Right lung (tissue), 10 donors: ENCODE measurements around the gene PCDHGA3. TPM values are rescaled to one million over a fixed set of nuclear protein-coding genes. Genes with fewer than 3 reads are reported as not detected.
"Not testable (repeated sequence)": the region's sequence is repeated elsewhere in the genome, so short reads cannot be mapped to it uniquely, and the experiment has no call there.

Source experiments
- DNase-seq, 2 donors: peaks; one replicate each; pipeline ENCODE4 v3.0.0-alpha.2; 2013
- long read RNA-seq, 8 donors: transcript quantifications; one replicate each; lab custom pipeline, GENCODE V29; 2026
- polyA plus RNA-seq, 5 donors: library from polyadenylated mRNA; unstranded; fragments of 120-200 nt; gene quantifications; one replicate each; pipeline versions ENCODE4 v1.2.1 to v1.2.3, GENCODE V29; 2013; ENCODE audit warnings: inconsistent platforms in 1 of 5, low replicate concordance in 1 of 5; ENCODE audit not compliant: insufficient read length in 5 of 5, insufficient read depth in 1 of 5

PCDHGA3 gene
- 1 to 10 TPM; 2.0 to 3.9 (median 2.8) TPM for polyA plus RNA-seq
- long read RNA-seq, donor 1, partial matches to known transcripts: 0 of 4 reads
- long read RNA-seq, donor 1, other reads (novel, unspliced or antisense): 0 of 4 reads
- long read RNA-seq, donor 2, full-length matches to known transcripts: 1 of 1 reads
- long read RNA-seq, donor 2, partial matches to known transcripts: 0 of 1 reads
- long read RNA-seq, donor 2, other reads (novel, unspliced or antisense): 0 of 1 reads
- long read RNA-seq, donor 3: 0 reads
- long read RNA-seq, donor 4, full-length matches to known transcripts: 4 of 4 reads
- long read RNA-seq, donor 4, partial matches to known transcripts: 0 of 4 reads
- long read RNA-seq, donor 4, other reads (novel, unspliced or antisense): 0 of 4 reads
- long read RNA-seq, donor 5, full-length matches to known transcripts: 4 of 4 reads
- long read RNA-seq, donor 5, partial matches to known transcripts: 0 of 4 reads
- long read RNA-seq, donor 5, other reads (novel, unspliced or antisense): 0 of 4 reads
- long read RNA-seq, donor 6, partial matches to known transcripts: 0 of 1 reads
- long read RNA-seq, donor 6, other reads (novel, unspliced or antisense): 0 of 1 reads
- long read RNA-seq, donor 7, partial matches to known transcripts: 0 of 2 reads
- long read RNA-seq, donor 7, other reads (novel, unspliced or antisense): 0 of 2 reads
- long read RNA-seq, donor 8, full-length matches to known transcripts: 2 of 2 reads
- long read RNA-seq, donor 8, partial matches to known transcripts: 0 of 2 reads
- long read RNA-seq, donor 8, other reads (novel, unspliced or antisense): 0 of 2 reads

DNA sequence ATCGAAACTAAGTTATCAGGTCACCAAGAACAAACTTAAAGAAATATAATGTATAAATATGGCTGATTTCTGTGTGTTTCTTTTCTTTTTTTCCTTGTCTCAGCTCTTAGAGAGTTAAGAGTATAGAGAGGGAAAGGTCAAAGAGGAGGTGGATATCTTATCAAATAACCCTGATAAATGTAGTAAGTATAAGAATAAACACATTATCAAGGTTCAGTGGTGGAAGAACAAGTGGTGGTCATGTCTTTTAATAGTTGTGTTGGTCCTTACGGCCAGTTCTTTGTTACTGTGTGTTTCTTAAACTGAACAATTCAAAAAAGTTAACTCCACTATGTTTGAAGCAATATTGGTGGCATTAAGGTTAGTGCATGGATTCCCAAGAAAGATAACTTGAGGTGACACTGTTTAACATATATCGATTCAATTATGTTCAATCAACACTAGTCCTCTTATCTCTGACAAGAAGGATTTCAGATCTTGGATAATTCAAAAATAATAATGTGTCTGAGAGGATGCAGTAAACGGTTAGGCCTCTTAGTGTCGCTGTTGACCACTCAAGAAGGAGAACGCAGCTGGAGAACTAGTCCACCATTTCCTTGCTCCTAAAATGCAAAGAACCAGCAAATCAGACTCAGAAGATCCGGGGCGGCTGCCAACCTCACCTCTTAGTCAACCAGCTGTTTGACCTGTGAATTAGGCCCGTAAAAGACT is at the start of gene PCDHGA3:
Gene PCDHGA3 (plus strand): TSS at position 588 of the 711 bp plus-strand sequence. CDS start 205 bp downstream, outside the sequence.
- DNase-seq: no peak

DNA sequence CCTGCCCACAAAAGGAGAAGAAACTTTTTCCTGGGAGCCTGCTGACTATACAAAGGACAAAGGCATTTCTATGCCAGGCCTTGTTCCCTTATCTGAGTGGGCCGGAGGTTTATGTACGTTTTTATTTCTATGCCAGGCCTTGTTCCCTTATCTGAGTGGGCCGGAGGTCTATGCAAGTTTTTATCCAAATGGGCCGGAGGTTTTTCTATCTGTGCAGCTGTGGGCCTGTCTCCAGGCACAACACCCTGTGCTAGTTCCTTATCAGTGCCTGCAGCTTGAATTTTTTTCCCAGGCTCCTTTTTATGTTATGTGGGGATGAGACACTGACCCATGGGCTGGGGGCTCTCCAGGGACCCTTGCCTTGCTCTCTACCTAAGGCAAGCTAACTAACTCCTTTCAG is 45.3 kb upstream of the PCDHGA3 start:
- no peak for DNase-seq

DNA sequence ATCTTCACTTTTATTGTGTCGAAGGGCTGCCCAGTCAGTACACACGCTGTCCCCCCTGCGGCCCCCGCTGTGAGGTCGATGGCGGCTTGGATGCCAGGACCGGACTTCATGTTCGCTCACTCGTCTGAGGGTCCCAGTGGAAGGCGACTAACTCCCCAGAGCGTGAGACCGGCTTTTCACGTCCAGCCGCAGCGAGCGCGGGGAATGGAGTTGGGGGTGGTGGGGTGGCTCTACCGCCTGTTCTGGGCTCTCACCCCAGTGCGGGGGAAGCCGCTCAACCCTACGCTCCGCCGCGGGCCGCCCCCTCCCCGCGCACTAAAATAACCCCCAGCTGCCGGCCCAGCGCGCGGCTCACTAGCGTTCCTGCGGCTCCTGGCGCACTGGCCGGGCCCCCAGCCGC is 39.9 kb upstream of the PCDHGA3 start, which contains the start of gene SLC25A2:
Gene SLC25A2 (minus strand): TSS at position 294 of the 400 bp plus-strand sequence. CDS start 184 bp downstream, at position 110.
- DNase-seq: no peak

DNA sequence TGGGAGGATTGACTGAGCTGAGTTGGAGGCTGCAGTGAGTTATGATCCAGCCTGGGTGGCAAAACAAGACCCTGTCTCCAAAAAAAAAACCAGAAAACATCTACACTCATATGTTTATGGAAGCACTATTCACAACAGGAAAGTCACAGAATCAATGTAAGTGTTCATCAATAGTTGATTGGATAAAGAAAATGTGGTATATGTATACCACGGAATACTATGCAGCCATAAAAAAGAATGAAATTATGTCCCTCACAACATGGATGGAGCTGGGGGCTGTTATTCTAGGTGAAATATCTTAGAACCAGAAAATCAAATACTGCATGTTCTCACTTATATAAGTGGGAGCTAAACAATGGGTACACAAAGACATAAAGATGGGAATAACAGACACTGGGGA is 37.0 kb upstream of the PCDHGA3 start:
- DNase-seq: no peak

DNA sequence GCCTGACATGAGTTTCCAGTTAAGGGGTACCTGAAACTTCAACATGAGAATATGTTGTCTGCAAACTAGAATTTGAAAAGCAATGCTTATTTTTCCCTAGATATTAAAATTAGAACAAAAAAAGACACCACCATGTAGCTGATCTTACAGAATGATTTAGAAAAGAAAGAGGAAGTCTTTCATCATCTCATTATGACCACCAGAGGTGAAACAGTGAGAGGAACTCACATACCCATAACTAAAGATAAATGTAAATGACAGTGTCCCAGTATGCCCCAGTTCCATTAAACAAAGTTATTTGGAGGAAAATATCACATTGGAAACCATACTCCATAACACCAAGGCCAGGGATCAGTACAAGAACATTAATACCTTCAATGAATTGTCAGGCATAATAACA is 29.9 kb upstream of the PCDHGA3 start:
- DNase-seq: no peak

DNA sequence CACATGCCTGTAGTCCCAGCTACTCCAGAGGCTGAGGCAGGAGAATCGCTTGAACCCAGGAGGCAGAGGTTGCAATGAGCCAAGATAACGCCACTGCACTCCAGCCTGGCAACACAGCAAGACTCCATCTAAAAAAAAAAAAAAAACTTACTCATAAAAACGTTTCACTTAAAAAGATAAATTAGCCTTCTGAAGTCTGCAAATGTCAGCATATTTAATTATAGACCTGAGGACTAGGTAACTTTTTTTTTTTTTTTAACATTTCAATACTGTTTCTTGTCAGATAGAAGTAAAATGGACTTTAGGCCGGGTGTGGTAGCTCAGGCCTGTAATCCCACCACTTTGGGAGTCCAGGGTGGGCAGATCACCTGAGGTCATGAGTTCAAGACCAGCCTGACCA is 26.7 kb upstream of the PCDHGA3 start:
- not testable (repeated sequence) for DNase-seq

DNA sequence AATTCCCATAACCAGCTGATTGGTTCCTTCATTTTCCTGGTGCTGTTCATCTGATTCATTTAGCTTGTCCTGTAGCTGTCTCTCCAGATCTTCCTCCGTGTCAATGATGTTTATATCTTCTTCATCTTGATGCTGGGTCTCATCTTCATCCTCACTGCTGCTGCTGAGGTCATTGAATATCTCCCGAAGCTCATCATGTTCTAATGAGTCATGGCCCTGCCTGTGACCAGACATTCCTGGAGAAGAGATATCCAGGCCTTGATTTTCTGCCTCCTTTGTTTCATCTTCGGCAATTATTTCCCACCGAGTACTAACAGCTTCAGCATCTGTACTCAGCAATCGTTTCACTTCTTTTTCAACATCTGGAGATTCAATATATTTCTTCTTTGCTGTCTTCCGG is 24.4 kb upstream of the PCDHGA3 start:
- DNase-seq: no peak

DNA sequence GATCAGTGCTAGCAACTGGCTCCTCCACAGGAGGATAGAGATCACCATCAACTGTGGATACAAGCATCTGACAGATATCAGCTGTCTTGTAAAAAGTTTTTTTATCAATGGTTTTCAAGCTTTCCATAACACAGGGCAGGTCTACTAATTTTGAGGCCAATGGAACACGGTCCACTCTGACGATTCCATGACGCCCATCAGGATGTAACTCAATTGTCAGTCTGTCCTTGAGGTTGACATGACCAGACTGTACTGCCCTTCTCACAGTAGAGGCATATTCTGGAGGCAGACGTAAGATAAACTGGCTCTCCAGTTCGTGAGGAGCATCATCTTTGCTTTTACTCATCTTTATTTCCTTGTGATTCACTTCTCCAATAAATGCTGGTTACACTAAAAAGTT is 23.9 kb upstream of the PCDHGA3 start:
- DNase-seq: no peak

DNA sequence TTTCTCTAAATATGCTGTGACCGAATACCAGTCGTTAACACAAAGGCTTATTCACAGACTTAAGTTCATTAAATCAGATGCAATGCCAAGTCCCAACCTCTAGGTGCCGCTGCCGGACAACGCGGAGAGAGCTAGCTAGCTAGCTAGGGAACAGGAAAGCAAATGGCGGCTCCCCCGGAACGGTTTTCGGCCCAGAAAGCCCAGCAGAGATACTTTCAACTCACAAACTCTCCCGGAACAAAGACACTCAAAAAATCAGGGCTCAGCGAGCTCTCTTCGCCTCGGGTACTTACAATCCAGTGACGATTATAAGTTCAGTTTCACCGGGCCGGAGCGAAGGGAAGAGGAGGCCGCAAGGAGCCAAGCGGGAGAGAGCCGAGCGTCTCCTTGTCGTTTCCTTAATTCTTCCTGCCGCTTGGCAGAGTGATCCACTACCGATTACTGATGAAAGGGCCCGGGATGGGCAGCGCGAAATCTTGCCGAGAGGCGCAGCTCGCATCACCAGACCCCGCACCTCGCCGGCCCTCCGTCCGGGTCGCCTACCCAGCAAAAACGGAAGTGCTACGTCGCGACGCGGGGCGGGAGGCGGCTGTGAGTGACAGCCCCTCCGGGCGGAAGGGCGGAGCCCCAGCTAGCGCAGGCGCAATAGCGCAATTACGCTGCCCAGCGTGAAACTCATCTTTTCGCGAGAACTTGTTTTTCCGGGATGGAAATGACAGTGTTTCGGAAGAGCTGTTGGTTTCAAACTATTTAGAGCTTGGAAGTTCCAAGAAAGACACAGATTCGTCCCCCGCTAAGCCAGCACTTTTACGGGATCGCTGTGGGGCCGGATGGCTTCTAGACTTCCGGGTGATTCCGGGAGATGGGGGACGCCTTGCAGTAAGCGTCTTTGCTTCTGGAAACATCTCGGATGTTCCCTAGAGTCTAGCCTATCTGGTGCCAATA is 23.1 kb upstream of the PCDHGA3 start, which contains the start of gene TAF7:
Gene TAF7 (minus strand): TSS at position 560 of the 945 bp plus-strand sequence. CDS start 740 bp downstream, outside the sequence.
- peak; percentile 95 to 96 for DNase-seq

DNA sequence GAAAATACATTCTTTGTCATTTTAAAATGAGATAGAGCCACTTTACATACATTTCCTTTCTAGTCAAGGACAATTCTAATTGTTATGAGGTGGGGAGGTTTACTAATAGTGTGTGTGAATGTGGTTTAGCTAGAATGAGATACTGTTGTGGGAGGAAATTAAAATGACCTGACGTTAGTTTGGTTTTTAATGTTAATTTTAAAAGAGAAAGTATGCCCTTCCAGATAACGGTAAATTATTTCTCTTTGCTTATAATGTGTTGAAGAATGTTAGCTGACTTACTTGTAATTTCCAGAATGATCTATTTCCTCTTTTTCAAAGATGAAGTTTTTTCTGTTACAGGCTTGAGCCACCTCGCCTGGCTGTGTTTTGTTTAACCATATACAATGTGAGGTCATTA is 21.4 kb upstream of the PCDHGA3 start:
- no peak for DNase-seq

DNA sequence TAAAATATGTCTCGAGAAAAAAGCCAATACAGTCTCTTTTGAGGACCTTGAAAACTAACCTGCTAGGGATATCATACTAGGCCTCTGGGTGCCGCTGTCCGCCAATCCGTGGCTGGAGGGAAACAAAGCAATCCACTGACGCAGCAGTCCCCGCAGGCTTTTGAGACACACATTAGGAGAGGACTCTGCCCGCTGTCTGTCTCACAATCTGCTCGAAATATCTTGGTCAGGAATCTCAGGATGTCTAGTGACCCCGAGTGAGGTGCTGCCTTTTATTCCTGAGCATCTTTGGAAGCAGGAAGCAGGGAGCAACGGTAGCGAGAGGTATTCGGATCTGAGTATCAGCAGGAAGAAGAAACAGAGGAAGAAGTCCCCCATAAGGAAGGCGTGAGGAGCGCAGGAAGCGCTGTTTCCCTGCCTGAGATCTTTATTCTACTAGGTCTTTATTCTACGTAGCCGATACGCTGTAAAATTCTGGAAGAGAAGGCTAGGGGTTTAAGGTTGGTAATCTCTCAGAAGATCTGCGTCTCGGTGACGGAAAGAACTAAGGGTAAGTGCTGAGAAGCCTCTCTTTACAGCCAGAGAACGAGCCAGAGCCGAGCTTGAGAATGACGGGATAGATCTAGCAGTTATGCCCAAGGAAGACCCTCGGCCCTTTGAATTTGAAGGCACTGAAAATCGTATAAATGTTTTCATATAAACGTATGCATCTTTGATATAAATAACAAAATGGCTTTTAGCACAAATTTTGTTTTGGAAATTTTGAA is 17.4 kb upstream of the PCDHGA3 start:
- DNase-seq: peak in 1 of 2 donors; percentile 23

DNA sequence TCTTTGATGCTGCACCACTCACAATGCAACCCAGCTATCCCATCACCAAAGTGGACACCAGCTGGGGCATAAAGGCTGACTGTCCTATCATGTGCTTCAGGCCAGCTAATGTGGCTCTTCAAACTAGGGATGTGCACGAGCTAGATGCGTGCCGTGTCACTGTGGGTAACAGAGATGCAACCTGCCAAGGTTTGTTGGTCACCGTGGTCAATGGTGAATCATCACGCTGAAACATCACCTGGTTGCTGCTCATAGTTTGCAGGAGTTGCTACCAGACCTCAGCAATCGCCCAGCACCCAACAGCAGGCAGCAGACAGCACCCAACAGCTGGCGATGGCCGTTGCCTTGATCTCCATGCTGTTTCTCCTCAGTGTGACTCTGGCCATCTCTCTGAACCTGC is 15.4 kb upstream of the PCDHGA3 start:
- no peak for DNase-seq

DNA sequence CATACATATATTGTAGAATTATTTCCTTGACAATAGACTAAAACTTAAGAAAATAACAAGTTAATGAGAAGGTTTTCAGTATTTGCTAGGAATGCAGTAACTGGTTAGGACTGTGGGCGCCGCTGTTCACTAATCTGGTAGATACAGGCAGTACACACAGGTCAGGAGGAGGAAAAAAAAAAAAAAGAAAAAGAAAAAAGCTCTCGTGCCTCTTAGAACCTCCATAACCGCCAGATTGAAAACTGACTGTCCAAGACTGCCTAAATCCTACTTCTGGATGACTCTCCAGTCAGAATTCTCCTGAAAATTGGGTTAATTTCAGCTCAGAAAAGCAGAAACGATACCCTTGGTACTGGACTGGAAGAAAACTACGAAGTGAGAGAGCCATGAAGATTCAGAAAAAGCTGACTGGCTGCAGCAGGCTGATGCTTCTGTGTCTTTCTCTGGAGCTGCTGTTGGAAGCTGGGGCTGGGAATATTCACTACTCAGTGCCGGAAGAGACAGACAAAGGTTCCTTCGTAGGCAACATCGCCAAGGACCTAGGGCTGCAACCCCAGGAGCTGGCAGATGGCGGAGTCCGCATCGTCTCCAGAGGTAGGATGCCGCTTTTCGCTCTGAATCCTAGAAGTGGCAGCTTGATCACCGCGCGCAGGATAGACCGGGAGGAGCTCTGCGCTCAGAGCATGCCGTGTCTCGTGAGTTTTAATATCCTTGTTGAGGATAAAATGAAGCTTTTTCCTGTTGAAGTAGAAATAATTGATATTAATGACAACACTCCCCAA is 13.1 kb upstream of the PCDHGA3 start, which contains the start of gene PCDHGA1:
Gene PCDHGA1 (plus strand): TSS at position 216 of the 782 bp plus-strand sequence.
- no peak for DNase-seq

DNA sequence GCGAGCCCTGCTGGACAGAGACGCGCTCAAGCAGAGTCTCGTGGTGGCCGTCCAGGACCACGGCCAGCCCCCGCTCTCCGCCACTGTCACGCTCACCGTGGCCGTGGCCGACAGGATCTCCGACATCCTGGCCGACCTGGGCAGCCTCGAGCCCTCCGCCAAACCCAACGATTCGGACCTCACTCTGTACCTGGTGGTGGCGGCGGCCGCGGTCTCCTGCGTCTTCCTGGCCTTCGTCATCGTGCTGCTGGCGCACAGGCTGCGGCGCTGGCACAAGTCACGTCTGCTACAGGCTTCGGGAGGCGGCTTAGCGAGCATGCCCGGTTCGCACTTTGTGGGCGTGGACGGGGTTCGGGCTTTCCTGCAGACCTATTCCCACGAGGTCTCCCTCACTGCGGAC is 11.1 kb upstream of the PCDHGA3 start:
- DNase-seq: not testable (repeated sequence)

DNA sequence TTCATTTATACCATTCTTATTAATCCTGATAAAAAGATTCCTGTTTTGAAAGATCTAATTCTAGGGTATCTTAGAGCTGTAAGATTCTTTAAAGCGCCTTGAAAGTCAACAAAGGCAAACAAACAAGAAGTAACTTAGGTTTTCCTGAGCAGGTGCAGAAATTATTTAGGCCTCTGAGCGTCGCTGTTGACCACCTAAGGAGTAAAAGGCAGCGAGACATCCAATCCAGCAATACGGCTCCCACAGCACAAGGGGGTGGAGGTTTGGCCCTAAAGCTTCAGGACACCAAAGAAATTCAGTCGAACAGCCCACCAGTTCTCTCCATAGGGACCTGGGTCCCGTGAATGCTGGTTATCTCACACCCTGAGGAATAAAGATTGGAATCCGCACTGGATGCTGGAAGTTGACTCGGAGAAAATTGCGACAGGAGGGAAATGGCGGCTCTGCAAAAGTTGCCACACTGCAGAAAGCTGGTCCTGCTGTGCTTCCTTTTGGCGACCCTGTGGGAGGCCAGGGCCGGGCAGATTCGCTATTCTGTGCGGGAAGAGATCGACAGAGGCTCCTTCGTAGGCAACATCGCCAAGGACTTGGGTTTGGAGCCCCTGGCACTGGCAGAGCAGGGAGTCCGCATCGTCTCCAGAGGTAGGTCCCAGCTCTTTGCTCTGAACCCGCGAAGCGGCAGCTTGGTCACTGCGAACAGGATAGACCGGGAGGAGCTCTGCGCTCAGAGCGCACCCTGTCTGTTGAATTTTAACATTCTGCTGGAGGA is 4.9 kb upstream of the PCDHGA3 start, which contains the start of gene PCDHGA2:
Gene PCDHGA2 (plus strand): TSS at position 223 of the 769 bp plus-strand sequence.
- peak in 1 of 2 donors; percentile 23 for DNase-seq

DNA sequence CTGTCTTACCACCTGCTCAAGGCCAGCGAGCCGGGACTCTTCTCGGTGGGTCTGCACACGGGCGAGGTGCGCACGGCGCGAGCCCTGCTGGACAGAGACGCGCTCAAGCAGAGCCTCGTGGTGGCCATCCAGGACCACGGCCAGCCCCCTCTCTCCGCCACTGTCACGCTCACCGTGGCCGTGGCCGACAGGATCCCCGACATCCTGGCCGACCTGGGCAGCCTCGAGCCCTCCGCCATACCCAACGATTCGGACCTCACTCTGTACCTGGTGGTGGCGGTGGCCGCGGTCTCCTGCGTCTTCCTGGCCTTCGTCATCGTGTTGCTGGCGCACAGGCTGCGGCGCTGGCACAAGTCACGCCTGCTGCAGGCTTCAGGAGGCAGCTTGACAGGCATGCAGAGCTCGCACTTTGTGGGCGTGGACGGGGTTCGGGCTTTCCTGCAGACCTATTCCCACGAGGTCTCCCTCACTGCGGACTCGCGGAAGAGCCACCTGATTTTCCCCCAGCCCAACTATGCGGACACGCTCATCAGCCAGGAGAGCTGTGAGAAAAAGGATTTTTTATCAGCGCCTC is 2.8 kb upstream of the PCDHGA3 start:
- DNase-seq: not testable (repeated sequence)

DNA sequence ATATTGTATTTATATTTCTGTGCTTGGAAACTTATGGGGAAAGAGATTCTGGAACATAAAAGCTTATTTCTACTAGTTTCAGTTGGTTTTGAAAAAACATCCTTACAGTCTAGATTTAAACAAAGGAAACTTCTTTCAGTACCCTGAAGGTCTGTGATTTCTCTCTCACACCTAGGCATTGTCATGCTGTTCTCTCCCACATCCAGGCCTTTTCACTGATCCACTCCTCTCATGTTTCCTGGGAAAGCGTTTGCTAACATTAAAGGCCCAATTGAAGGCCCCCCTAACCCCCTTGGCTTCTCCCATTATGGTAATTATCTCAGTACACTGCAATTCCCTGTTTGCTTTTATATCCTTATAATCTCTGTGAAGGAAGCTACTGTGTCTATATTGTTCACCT is 856 bp upstream of the PCDHGA3 start:
- DNase-seq: no peak
